Lung microvascular endothelial cell (primary cell): Measurements from ENCODE around the gene TRABD2B. TPM values are rescaled to one million over a fixed set of nuclear protein-coding genes. Genes with fewer than 3 reads are reported as not detected.

Source experiments
- DNase-seq, 2 donors: peaks; one replicate each; pipeline versions ENCODE4 v3.0.0 to v3.0.0-alpha.2; 2010; ENCODE audit warnings: low read depth in 2 of 2
- total RNA-seq: library from RNA; depleted of rRNA; stranded (reverse); fragments of >200 nt; gene quantifications from 2 replicates; pipeline ENCODE4 v1.2.1, GENCODE V29; 2014

TRABD2B gene
- total RNA-seq, 1 donor from 2014 or later = not detected

DNA sequence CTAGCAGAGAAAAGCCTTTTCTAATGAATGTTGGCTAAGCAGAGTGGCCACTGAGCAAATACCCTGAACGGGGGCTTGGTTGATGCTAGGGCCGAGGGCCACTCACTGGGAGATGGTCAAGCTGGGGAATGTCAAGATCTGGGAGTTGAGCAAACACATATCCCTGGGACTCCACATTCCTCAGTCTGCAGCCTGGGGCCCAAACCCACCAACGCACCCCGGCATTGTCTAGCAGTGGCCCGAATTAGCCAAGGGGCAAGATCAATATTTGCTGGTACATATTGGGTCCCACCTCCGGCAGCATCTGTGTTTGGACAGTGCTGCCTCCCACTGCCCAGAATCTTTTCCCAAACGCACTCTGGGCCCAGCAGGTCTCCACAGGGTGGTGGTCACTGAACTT lies 144.1 kb downstream of the TRABD2B start:
- no peak for DNase-seq

GRCh38 chr1:47852006-47852718 lies 145.0 kb downstream of the TRABD2B start:
- DNase-seq = no peak

DNA sequence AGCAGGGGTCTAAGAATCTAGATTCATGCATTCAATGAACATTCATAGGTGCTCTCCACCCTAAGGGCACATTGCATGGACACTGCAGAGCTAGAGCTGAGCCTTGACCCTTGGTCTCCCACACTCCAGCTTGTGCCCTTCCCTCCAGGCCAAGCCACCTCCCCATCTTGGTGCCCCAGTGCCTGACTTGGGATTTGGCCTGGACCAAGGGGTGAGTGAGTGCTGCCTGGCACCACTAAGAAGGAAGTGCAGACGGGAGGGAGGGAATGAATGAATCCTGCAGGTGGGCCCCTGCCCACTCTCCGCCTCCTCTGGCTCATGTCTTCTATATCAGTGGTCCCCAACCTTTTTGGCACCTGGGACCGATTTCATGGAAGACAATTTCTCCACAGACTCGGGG lies 146.7 kb downstream of the TRABD2B start:
- no peak for DNase-seq

DNA sequence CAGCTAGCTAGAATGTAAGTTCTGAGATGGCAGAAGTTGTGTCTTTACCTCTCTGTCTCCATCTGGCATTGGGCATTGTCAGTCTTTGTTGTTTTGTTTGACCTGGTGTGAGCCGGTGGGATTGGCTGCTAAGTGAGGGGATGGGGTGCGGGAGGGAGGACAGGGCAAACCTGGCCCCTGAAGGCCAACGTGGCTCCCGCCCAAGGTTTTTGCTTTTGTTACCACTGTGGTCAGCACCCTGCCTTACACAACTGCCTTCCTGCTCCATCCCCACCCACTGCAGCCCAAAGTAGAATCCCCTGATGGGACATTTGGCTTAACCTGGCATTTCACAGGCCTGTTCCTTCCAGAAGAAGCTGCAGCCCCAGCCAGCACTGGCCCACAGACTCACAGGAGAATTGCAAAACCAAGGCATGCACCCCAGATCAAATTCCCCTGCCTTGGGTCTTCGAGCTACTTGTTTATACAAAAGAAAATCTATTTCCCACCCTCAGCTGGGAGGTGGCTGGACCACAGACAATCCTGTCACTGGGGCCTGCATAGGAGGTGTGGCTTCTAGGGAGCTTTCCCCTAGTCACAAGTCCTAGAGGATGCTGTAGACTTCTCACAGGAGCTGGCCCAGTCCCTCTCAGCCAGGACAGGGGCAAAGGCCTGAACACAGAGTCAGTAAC lies 147.5 kb downstream of the TRABD2B start:
- no peak for DNase-seq

DNA sequence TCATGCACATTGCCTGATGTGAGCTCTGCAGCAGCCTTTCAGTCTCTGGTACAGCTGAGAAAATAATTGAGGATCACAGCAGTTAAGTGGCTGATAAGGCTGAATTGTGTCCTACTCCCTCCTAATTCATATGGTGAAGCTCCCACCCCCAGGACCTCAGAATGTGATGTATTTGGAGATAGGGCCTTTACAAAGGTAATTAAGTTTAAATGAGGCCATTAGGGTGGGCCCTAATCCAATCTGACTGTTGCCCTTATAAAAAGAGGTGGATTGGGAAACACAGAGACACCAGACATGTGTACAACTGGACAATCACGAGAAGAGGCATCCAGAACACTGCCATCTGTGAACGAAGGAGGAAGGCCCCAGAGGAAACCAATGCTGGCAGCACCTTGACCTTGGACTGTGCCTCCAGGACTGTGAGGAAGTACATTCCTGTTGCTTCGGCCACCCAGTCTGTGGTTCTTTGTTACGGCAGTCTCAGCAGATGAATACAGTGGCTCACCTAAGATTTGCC lies 148.1 kb downstream of the TRABD2B start:
- no peak for DNase-seq

DNA sequence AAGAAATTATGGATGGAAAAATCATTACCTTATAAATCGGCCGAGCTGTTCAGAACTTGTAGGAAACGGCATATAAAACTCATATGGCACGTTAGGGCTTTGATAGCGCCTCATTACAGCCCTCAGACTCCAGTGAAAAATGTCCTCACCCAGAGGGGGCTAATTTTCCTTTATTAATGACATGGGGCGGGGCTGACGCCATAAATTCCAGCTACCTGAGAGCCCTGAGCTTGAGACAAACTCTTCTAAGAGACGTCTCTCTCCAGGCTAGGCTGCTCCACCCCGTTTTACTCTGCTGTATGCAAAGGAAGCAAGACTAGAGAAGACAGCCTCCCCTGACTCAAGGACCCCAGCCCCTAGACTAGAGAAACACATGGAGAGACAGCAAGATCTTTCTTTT lies 149.4 kb downstream of the TRABD2B start:
- no peak for DNase-seq

DNA sequence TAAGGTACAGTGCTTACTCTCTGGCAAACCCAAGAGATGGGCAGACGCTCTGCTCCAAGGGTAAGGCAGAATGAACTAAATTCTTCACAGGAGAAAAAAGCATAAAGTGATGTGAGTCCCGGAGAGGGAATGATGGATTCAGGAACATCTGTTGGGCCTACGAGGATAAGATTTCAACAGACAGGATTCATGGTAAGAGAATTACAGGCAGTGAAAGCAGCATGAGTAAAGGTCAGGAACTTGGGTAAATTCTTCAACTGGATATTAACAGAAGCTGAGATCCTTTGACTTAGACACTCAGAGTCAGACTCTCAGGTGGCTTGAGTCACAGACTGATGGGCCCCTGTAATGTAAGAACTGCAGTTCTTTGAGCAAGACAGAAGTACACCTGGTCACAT lies 152.6 kb downstream of the TRABD2B start:
- no peak for DNase-seq

DNA sequence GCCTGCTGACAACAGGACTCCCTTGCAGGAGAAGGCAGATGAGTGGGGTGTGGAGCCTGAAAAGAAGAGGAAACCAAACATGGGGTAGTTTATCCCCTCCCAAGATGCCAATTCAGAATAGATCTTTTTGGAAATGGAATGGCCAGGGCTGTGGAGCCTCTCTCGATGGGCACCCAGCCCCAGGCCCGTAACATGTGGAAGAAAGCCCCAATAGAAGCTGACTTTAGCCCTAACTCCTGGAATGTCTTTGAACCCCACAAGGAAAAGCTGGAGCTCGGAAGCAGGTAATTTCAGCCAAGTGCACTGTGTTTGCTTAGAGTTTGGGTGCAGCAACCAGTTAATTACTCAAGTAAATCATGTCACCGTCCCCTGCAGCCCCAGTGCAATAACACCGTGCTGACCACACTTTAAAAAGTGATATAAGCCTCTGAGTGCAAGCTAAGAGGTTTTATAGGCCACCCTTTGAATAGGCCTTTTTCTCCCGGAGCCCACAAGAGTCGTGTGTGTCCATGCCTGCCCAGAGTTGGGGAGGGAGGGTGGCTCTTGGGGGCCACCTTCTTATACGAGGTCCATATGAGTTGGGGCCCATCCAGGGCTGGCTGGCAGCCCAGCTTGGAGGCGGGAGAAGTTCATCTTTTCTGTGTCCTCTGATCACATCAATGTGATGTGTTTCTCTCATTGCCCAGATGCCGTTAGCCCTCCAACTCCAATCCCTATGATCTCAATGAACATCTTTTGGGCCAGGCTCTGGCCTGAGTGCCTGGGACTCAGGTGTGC lies 153.2 kb downstream of the TRABD2B start:
- DNase-seq = no peak

DNA sequence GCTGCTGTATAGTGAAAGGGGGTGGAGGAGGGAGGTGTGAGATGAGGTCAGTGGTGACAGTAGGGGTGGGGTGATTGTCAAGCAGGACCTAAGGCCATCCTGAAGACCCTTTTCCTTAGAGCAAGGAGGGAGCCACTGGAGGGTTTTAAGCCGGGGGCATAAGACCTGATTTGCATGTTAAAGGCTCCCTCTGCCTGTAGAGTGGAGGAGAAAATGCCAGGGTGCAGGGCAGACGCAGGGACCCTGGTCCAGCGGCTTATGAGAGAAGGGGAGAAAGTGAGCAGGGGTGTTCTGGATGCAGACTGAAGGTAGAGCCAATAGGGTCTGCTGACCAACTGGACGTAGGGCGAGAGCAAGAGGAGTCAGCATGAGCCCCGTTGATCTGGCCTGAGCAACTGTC lies 154.1 kb downstream of the TRABD2B start:
- no peak for DNase-seq

DNA sequence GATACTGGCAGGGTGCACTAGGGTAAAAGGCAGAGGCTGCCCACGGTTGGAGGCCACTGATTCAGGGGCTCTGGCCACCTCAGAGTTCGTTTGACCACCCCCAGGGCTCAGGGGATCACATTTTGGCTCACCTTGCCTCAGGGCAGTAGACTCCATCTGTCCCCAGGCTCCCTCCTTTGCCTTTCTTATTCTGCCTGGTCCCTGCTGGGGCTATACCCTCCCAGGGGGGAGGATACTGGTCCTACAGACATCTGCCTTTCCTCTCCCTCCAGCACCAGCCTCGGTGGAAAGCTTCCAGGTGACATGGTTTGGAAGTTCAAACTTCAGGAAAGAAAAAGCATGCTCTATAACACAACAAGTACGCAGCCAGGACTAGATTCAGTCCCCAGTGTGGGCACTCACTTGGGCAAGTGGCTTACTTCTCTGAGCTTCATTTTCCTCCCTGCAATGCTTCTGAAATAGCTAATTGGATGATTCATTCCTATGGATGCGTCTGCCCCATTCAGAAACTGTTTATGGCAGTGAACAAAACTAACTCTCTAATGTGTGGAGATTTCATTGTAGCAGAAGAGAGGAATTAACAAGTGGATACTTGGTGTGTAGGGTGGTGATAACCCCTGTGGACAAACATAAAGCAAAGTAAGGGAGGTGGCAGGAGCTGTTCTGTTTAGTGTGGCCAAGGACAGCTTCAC lies 154.8 kb downstream of the TRABD2B start:
- DNase-seq = no peak

- DNase-seq = no peak
These were observed 155.8 kb downstream of the TRABD2B start for GRCh38 chr1:47841356-47841755.

GRCh38 chr1:47840393-47841190 lies 156.6 kb downstream of the TRABD2B start:
- DNase-seq = no peak

DNA sequence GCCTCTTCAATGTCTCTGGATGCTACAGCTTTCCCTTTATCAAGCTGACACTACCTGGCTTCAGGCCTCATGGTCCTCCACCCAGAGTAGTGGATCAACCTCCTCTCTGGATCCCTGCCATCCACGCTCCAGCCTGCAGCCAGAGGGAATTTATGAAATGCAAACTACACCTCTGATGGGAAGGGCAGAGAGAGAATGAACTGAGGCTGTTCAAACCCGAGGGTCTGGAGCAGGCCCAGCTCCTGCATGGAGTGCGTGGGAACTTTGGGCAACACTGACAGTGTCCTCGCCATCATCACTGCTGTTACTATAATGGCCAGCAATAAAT lies 157.8 kb downstream of the TRABD2B start:
- no peak for DNase-seq

GRCh38 chr1:47838562-47839432 lies 158.4 kb downstream of the TRABD2B start:
- DNase-seq = no peak

- no peak for DNase-seq
These were observed 159.2 kb downstream of the TRABD2B start for GRCh38 chr1:47837866-47838561.

GRCh38 chr1:47837056-47837830 lies 159.9 kb downstream of the TRABD2B start:
- DNase-seq = no peak

GRCh38 chr1:47835409-47835808 lies 161.8 kb downstream of the TRABD2B start:
- DNase-seq = no peak

GRCh38 chr1:47834326-47834725 lies 162.9 kb downstream of the TRABD2B start:
- no peak for DNase-seq
